IPS DF 4.7 (cell line): ENCODE results near the gene RPS6KA4.
"Not testable (repeated sequence)": the region's sequence is repeated elsewhere in the genome, so short reads cannot be mapped to it uniquely, and the experiment has no call there.

Source experiments
- DNase-seq: peaks from one replicate; pipeline ENCODE4 v3.0.0-alpha.2; 2013; ENCODE audit warnings: low spot score; ENCODE audit errors: extremely low read depth

RPS6KA4 gene

DNA sequence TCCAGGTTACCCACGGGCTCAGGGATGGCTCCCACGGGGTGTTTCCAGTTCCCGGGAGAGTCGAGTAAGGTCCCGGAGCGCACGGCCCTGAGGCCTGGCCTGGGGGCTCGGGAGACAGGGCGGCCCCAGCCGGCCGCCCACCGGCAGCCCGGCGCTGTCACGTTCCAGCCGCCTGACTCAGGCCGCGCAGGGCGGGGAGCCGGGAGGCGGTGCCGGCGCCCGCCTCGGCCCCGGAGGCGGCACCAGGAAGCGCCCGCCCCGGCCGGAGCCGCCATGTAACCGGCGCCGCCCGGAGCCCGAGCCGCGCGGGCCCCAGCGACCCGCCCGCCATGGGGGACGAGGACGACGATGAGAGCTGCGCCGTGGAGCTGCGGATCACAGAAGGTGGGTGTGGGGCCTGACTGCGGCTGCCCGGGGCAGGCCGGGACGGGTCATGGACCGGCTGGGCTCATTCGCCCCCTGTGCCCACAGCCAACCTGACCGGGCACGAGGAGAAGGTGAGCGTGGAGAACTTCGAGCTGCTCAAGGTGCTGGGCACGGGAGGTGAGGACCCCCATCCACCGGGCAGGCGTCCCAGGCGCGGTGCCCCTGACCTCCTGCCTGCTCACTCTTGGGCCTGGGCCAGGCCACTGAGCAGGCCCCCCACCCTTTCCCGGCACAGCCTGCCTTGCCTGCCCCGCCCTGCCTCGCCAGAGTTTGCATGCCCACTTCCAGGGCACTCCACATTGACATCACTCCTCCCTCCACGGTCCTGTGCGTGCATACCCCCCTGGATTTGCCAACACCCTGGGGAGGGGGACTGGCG is at the start of gene RPS6KA4:
Gene RPS6KA4, plus strand, starts transcription at position 256 of the 805 bp plus-strand sequence. Its CDS starts 74 bp downstream, at position 330.
- DNase-seq = no peak

DNA sequence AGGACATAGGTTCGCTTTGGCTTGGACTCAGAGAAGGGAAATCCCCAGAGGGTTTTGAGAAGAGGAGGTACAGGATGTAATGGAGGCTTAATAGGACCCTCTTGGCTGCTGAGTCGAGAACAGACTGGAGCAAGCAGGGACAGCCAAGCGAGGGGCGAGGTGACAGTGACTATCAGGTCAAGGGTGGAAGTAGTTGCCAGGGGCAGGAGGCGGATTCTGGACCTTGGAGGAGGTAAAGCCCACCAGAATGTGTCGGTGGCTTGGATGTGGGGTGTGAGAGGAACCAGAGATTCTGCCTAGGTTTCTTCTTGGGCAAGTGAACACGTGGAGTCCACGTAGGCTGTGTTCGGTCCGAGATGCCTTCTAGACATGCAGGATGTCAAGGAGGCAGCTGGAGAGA is 46.0 kb upstream of the RPS6KA4 start:
- no peak for DNase-seq

DNA sequence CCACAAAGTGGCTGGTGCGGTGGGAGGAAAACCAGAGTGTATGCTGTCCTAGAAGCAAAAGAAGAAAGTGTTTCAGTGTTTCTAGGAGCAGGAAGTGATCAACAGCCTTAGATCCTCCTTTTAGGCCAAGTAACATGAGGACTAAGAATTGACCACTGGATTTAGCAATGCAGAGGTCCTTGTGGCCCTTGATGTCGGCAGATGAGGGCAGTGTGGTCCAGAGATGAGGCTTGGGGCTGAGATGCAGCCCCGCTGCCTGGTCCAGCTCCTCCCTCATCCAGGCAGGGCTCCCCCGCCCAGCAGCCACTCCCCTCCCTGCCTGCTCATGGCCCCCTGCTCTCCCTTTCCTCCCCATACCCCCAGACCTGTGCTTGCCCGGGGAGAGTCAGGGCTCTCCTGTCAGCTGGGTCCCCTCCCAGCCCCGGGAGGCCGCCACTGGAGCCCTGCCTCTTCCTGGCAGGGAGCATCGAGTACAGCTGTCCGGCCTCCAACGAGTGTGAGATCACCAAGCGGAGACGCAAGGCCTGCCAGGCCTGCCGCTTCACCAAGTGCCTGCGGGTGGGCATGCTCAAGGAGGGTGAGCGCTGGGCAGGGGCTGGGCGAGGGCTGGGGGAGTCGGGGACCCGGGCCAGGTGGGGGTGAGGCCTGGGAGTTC is 45.3 kb upstream of the RPS6KA4 start:
- no peak for DNase-seq

GRCh38 chr11:64314146-64314804 is 44.7 kb upstream of the RPS6KA4 start:
- DNase-seq = no peak

- DNase-seq = no peak
These were observed 44.0 kb upstream of the RPS6KA4 start for GRCh38 chr11:64314805-64315561.

- not testable (repeated sequence) for DNase-seq
These were observed 43.1 kb upstream of the RPS6KA4 start for GRCh38 chr11:64315667-64316526.

- no peak for DNase-seq
These were observed 42.2 kb upstream of the RPS6KA4 start for GRCh38 chr11:64316672-64317324.

- DNase-seq = no peak
These were observed 41.5 kb upstream of the RPS6KA4 start, which contains the start of gene TRMT112 for GRCh38 chr11:64317325-64317960. Gene TRMT112 (minus strand): TSS chr11:64317559. CDS start chr11:64317526, 33 bp downstream.

DNA sequence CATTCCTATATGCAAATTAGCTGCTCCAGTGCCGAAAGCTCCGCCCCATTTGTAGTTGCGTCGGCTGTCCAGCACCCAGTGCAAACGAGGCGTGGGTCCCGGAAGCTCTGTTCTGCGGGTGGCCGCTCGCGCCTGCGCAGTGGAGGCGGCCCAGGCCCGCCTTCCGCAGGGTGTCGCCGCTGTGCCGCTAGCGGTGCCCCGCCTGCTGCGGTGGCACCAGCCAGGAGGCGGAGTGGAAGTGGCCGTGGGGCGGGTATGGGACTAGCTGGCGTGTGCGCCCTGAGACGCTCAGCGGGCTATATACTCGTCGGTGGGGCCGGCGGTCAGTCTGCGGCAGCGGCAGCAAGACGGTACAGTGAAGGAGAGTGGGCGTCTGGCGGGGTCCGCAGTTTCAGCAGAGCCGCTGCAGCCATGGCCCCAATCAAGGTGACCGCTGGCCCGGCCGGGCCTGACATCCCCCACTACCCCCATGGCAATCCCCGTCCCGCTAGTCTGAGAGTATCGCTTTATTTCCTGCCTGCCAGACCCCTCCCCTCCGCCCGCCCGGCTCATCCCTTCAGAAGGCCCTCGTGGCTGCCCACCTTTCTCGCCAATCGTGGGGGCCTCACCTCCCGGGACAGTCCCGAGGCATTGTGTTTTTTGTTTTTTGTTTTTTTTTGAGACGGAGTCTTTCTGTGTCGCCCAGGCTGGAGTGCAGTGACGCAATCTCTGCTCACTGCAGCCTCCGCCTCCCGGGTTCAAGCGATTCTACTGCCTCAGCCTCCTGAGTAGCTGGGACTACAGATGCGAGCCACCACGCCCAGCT is 40.8 kb upstream of the RPS6KA4 start, which contains the start of gene PRDX5:
Gene PRDX5, plus strand, starts transcription at position 161 of the 805 bp plus-strand sequence. Its CDS starts 95 bp downstream, at position 256.
- DNase-seq = no peak

DNA sequence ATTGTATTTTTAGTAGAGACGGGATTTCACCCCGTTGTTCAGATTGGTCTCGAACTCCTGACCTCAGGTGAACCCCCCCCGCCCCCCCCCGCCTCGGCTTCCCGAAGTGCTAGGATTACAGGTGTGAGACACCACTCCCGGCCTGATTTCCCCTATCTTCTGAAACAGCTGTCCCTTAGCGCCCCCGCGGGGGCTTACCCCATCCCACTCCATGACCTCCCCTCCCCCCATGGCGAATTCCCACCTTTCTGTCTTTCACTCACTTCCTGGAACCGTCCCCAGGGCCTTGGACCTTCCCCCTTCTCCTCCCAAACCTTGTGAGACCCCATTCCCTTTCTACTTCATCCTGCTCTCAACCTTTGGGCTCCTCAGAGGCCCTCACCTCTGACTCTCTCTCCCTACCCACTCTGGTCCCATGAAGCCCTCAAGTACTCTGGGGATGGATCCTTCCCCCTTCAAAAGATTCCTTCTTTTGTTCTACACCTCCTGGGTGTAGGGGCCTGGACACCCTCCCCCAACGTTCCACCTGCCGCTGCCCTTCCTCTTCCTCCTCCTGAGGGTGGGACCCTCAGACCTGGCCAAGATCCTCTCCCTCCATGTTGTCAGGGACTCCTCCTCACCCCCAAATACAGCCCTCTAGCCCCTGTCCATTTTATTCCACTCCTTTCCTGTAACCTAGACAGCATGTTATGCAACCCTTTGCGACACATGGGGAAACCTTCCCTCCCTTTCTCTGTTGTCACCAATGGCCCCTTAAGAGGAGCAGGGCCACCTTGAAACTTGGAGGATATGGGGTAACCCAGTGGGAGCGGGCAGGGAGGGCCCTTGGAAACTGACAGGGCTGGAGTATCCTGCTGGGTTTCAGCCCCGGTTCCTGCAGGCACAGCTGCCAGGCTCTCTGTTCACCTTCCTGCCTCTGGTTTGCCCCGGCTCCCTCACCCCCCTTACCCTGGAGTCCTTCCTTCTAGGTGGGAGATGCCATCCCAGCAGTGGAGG is 39.9 kb upstream of the RPS6KA4 start:
- DNase-seq = no peak

DNA sequence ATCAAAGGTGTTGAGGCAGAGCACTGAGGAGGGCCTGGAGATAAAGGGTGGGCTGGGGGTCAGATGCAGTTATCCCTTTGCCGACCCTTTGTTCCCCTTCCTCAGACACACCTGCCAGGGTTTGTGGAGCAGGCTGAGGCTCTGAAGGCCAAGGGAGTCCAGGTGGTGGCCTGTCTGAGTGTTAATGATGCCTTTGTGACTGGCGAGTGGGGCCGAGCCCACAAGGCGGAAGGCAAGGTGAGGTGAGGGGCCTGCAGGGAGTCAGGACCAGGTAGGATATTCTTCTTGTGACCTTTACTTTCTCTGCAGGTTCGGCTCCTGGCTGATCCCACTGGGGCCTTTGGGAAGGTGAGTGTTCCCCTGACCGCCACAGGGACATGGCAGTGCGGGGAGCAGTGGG is 38.4 kb upstream of the RPS6KA4 start:
- no peak for DNase-seq

DNA sequence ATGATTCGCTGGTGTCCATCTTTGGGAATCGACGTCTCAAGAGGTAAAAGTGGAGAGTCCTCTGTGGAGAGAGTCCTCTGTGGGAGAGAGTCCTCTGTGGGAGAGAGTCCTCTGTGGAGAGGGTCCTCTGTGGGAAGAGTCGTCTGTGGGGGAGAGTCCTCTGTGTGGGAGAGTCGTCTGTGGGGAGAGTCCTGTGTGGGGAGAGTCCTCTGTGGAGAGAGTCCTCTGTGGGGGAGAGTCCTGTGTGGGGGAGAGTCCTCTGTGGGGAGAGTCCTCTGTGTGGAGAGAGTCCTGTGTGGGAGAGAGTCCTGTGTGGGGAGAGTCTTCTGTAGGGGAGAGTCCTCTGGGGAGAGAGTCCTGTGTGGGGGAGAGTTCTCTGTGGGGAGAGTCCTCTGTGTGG is 37.9 kb upstream of the RPS6KA4 start:
- DNase-seq = no peak

DNA sequence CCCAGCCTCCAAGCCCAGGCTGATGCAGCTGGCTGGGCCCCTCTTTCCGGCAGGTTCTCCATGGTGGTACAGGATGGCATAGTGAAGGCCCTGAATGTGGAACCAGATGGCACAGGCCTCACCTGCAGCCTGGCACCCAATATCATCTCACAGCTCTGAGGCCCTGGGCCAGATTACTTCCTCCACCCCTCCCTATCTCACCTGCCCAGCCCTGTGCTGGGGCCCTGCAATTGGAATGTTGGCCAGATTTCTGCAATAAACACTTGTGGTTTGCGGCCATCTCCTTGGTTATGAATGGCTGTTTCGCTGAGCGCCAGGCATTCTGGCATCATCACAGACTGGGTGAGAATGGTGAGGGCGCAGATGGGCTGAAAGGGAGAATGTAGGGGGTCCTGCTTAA is 37.4 kb upstream of the RPS6KA4 start:
- DNase-seq = no peak

DNA sequence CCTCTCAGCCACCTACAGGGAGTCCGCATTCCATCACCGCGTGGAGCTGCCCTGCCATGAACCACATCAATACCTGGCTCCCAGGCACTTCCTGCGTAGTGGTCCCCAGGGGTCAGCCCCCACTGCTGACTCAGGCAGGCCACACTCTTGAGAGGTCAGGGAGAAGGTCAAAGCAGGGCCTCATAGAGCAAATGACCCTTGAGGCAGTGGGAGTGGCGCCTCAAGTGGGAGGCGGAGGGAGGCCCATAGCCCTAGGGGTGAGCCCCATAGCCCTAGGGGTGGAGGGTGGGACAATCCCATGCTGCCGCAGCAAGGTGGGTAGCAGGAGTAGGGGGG is 36.1 kb upstream of the RPS6KA4 start:
- DNase-seq = no peak

DNA sequence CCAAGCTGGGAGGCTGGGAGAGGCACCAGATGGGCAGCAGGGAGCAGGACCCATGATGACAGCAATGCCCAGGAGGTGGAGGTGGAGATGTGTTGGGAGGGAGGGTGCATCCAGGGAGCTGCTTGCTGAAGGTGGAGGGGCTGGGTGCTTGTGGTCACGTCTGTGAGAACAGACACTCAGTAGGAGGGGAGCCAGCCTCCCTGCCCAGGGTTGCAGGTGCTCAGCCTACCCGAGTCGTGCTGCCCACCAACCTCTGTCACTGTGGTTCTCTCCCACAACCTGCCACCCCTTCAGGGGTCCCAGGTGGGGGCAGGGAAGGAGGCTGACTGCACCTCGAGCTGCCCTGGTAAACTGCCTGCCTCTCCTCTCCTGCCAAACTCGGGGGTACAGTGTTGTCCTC is 35.6 kb upstream of the RPS6KA4 start:
- DNase-seq = no peak

DNA sequence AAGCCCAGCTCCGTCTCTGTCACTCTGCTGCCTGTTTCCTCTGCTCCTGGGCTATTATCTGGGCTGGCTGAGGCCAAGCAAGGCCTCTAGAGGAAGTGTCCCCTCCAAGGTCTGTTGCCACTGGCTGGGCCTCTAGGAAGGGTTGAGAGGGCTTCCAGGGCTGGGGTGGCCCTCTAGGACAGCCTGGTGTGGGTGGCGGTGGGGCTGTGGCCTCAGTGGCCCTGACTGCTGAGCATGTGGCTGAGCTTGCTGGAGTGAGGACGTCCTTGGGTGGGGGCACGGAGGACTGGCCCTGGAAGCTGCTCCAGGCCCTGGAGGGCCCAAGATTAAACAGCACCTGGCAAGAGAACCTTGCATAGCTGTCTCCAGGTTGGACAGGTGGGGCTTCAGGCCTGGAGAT is 35.0 kb upstream of the RPS6KA4 start:
- not testable (repeated sequence) for DNase-seq

DNA sequence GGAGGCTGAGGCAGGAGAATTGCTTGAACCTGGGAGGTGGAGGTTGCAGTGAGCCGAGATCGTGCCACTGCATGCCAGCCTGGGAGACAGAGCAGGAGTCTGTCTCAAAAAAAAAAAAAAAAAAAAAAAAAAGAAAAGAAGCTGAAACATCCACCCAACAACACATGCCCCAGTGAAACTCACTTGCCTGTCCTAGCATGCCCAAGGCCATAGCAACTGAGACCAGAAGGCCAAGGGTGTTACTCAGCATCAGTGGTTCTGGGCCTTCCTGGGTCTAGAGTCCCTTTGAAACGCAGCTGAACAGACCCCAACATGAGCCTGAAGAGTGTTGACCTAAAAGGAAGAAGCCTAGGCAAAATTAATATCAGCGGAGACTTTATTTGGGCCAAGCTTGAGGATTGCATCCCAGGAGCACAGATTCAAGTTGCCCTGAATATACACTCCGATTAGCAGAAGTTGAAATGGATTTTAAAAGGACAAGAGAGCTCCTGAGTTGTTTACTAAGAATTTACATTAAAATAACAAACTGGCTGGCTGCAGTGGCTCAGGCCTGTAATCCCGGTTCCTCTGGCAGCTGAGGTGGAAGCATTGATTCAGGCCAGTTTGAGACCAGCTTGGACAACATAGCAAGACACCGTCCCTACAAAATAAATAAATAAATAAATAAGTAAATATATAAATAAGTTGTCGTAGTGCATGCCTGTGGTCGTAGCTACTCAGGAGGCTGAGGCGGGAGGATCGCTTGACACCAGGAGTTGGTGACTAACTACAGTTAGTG is 34.1 kb upstream of the RPS6KA4 start:
- DNase-seq = no peak
